ENCODE results near the gene UBR1. TPM values are rescaled to one million over a fixed set of nuclear protein-coding genes. Genes with fewer than 3 reads are reported as not detected.
A peak's percentile ranks its signal among the peaks of the same experiment; 100 is the strongest.

UBR1 gene
- total RNA-seq, 3 donors from 2014 or later = 33.0 to 52.5 (median 48.5) TPM

GRCh38 chr15:42921342-42921731 is 184.5 kb downstream of the UBR1 start:
- no peak for TF ChIP-seq POLR2AphosphoS5 (IDR thresholded peaks at IDR 0.05)
- TF ChIP-seq POLR2A (IDR thresholded peaks at IDR 0.05) = no peak
- no peak for TF ChIP-seq CTCF (IDR thresholded peaks at IDR 0.05)
- no peaks in the 10 kb centered on the region for H3K27me3 ChIP-seq
- H3K4me3 ChIP-seq = peak overlapping the region; percentile 82 to 99 (median 98)
- no peaks in the 10 kb centered on the region for H3K9me3 ChIP-seq
- DNase-seq (ENCODE audit: low spot score in 2 of 2) = peak in 1 of 2 donors; percentile 26
- H3K27ac ChIP-seq = peak overlapping the region; percentile 90 to 94
- no peaks in the 10 kb centered on the region for H3K36me3 ChIP-seq
- H3K4me1 ChIP-seq = peaks cover 0 to 7% of the 10 kb centered on the region in 2 donors
- intact Hi-C loops (cut with DNase I; ENCODE audit: low total_unique reads) = no loop called here

GRCh38 chr15:42920519-42921341 is 185.1 kb downstream of the UBR1 start, which contains the start of gene TTBK2:
TSS of gene TTBK2 (minus strand) at chr15:42920778. CDS start at chr15:42878617, 42,161 bp downstream.
- intact Hi-C loops (cut with DNase I; ENCODE audit: low total_unique reads) = no loop called here
- peaks cover 0 to 7% of the 10 kb centered on the region in 2 donors for H3K4me1 ChIP-seq
- peak within 1 kb of the TSS; percentile 90 to 94 for H3K27ac ChIP-seq

DNA sequence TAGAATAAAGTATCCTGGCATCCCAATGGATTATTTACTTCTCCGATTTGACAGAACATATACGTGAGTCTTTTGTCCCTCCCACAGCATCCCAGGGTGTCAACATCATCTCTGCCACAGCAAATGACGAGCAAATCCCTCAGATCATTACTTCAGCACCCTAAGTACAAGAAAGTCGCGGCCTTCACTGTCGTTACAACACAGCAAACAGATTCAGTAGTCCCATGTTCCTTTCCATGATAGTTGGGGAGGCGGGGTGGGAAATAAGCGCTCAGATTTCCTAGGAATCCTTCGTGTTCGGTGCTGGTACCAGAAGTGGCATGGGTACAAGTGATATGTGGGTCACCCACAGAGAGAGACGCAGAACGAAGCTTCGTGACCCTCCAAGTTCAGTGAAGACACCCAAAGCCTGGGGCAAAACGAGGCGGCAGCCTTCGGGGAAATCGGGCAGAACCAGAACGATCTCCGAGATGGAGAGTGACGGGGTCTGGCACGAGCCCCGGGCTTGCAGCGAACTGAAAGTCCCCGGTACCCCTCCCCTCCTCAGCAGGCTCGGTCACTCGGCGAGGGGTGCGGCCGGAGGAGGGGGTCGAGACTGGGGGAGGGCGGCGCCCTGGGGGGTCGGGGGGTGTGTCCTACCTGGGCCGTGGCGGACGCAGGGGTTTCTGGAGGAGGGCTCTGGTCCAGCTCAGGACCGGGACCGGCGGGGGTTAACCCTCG is 185.9 kb downstream of the UBR1 start:
- no peak for TF ChIP-seq POLR2AphosphoS5 (IDR thresholded peaks at IDR 0.05)
- TF ChIP-seq CTCF (IDR thresholded peaks at IDR 0.05) = no peak
- TF ChIP-seq POLR2A (IDR thresholded peaks at IDR 0.05) = no peak
- peaks cover 0 to 7% of the 10 kb centered on the region in 2 donors for H3K4me1 ChIP-seq
- peak in 1 of 2 donors; percentile 23 for DNase-seq (ENCODE audit: low spot score in 2 of 2)
- peak overlapping the region; percentile 90 to 94 for H3K27ac ChIP-seq
- intact Hi-C loops (cut with DNase I; ENCODE audit: low total_unique reads) = no loop called here
- no peaks in the 10 kb centered on the region for H3K36me3 ChIP-seq
- peak overlapping the region; percentile 82 to 99 (median 98) for H3K4me3 ChIP-seq
- H3K27me3 ChIP-seq = no peaks in the 10 kb centered on the region
- H3K9me3 ChIP-seq = no peaks in the 10 kb centered on the region

More at GRCh38 chr15:42920519-42921341, 185.1 kb downstream of the UBR1 start, which contains the start of gene TTBK2:
- Histone ChIP-seq H3K36me3 (no peaks in the 10 kb centered on the region), H3K4me3 (peak within 1 kb of the TSS; percentile 82 to 99 (median 98)), H3K9me3 (no peaks in the 10 kb centered on the region), H3K27me3 (no peaks in the 10 kb centered on the region)
- peak; percentile 97 for DNase-seq (ENCODE audit: low spot score in 2 of 2)
- TF ChIP-seq POLR2A (IDR thresholded peaks at IDR 0.05) = peak; percentile 57
- peak in 2 of 3 donors; percentile 34 to 47 for TF ChIP-seq CTCF (IDR thresholded peaks at IDR 0.05)
- TF ChIP-seq POLR2AphosphoS5 (IDR thresholded peaks at IDR 0.05) = peak; percentile 30 to 64 (median 44)

- no peaks in the 10 kb centered on the region for H3K27me3 ChIP-seq
- no peaks in the 10 kb centered on the region for H3K36me3 ChIP-seq
- intact Hi-C loops (cut with DNase I; ENCODE audit: low total_unique reads) = no loop called here
- peak overlapping the region; percentile 82 to 99 (median 98) for H3K4me3 ChIP-seq
- H3K4me1 ChIP-seq = peaks cover 0 to 7% of the 10 kb centered on the region in 2 donors
- no peaks in the 10 kb centered on the region for H3K9me3 ChIP-seq
- peak overlapping the region; percentile 90 to 94 for H3K27ac ChIP-seq
- DNase-seq (ENCODE audit: low spot score in 2 of 2) = no peak
- TF ChIP-seq POLR2AphosphoS5 (IDR thresholded peaks at IDR 0.05) (no peak), POLR2A (IDR thresholded peaks at IDR 0.05) (no peak), CTCF (IDR thresholded peaks at IDR 0.05) (no peak)
Observed at GRCh38 chr15:42919308-42919707, 186.5 kb downstream of the UBR1 start.
